WI38 (cell line): ENCODE measurements around the gene PRR22.

ENCODE experiments used
- H3K4me3 ChIP-seq: 2 replicates; pipeline ENCODE4 v1.5.1; 2011; ENCODE audit warnings: low read depth, mild to moderate bottlenecking, control low read depth, low read length
- CTCF ChIP-seq: IDR thresholded peaks from 2 replicates; pipeline ENCODE4 v1.5.1; 2012; ENCODE audit warnings: low read depth, mild to moderate bottlenecking, control low read depth, low read length

The PRR22 gene

DNA sequence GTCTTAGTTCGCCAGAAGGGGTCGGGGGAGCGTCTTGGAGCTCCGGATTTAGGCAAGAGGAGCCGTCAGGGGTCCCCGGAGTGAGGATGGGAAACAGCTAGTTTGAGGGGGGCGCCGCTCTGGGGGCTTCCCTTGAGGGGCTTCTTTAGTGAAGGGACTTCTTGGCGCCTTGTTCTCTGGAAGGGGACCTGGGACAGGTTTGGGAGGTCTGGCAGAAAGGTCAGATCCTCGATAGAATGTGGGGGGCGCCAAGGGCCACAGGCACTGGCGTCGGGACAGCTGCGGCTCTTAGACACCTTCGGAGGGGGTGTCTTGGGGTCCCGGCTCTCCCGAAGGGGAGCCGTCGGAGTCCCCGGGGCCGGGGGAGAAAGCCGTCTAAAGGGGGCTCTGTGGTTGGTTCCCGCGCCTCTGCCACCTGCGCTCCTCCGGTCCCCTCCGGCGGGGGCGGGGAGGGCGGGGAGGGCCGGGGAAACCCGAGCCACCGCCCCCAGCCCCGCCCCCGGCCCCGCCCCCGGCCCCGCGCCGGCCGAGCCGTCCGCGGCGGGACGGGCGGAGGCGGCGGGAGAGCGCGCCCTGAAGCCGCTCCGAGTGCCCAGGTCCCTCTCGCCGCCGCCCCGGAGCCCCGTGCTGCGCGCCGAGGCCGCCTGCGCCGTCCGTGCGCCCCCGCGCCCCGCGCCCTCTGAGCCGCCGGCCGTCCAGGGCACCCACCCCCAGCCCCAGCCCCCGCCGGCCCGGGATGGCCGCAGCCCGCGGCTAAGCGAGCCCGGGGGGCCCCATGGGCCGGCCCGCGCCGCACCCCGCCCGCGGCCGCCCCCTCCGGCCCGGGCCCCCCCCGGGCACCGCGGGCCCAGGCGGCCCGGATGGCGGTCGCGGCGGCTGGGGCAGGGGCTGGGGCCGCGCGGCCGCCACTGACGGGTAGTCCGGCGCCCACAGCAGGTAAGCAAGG lies 20.2 kb upstream of the PRR22 start, which contains the start of gene NRTN:
NRTN (plus strand) TSS at position 552 of the 946 bp plus-strand sequence. CDS start 19,099 bp downstream, outside the sequence.
- no peak for TF ChIP-seq CTCF
- peak within 1 kb of the TSS; percentile 53 for H3K4me3 ChIP-seq

DNA sequence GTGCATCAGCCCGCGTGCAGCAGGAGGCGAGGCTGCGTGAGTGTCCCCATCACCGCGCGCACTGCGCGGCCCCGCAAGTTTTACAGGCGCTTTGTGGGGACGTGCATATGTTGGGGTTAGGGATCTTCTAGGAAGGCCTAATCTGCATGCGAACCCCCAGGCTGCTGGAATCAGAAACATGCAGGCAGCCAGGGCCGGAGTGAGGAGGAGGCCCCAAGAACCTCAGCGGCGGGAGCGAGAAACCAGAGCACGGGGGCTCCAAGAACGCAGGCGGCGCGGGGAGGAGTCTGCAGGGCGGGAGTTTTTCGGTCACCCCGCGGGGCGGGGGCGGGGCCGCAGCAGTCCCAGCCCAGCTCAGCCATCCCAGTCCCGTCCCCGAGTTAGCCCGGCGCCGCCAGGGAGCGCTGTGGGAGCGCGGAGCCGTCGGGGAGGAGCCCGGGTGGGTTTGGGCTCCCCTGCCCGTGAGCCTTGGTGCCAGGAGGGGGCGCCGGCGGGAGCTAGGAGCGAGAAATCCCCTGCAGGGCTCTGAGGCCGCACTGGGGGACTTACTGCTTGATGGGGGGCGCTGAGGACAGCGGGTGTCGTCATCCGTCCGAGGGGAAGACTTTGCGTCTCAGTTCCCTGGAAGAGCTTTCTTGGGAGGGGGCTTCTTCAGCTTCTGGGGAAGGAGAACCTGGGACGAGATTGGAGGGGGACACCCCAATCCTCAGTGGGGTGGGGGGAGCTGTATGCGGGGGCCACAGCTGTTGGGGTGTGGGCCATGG lies 19.4 kb upstream of the PRR22 start:
- peak; percentile 99 for TF ChIP-seq CTCF
- peak overlapping the region; percentile 40 for H3K4me3 ChIP-seq

DNA sequence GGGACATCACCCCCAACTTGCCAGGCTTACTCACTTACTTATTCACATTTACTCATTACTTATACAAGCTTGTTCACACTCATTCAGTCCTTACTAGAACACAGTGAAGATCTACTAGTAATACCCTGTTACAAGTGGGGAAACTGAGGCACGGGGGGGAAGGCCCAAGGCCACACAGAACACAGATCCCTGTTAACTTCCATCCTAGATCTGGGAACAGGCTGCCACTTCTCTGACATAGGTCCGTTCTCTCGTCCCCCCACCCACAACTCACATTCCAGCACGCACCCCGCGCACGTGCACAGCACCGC lies 18.9 kb upstream of the PRR22 start:
- TF ChIP-seq CTCF: no peak
- peak overlapping the region; percentile 40 for H3K4me3 ChIP-seq

DNA sequence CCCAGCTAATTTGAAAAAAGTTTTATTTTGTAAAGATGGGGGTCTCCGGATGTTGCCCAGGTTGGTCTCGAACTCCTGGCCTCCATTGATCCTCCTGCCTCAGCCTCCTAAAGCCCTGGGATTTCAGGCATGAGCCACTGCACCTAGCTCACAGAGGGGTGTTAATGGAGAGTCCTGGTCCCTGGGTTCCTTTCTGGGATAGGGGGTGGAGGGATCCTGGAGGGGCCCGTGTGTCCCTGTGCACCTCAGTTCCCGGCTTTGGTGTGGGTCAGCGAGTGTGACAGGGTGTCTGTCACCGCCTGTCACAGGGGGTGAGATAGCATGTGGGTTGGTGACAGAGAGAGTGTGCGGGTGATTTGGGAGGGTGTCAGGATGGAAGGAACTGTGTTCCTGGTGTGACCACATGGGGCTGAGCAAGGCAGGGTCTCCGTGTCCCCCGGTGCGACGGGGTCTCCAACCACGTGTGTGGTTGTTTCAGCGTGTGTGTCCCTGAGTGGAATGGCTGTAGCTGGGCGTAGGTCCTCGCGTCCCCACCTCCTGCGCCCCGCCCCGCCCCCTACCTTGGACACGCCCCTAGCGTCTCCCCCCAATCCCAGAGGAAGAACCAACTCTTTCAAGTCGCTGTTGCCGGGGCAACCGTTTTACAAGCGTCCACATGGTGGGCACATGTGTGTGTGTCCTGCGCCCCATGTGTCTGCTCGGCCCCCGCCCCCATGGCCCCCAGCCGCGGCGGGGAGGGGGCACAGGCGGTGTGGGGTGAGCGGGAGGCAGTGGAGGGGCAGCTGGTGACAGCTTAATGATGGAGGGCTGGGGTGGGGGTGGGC lies 17.5 kb upstream of the PRR22 start:
- H3K4me3 ChIP-seq: no peak overlapping the region
- TF ChIP-seq CTCF: no peak

DNA sequence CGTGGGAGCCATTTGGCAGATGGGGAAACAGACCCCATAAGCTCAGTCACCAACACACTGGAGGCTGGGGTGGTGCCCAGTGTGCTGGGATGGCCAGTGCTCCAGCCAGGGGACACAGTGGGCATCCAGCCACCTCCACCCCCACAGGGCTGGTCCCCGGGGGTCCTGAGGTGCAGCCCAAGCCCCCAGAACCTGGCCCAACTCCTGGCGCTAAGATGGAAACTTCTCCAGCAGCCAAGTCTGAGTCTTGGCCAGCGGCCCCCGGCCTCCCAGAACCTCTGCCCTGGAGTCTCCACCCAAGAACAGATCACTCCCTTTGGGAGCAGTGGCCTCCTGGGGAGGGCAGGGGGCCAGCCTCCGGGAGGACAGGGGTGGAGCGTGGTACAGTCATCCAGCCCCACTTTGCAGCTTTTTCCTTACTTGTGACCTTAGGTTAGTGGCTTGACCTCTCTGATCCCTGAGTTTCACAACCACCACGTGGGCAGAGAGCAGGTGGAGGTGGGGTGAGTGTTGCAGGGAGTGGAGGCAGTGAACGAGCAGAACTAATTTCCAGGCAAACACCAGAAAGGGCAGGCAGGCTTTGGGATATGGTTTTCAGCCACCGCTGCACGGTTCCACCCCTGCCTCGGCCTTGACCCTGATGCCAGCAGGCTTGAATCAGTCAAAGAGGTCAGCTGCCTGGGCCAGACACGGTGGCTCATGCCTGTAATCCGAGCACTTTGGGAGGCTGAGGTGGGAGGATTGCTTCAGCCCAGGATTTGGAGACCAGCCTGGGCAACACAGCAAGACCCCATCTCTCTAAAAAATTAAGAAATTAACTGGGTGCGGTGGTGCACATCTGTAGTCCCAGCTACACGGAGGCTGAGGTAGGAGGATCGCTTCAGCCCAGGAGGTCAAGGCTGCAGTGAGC lies 16.1 kb upstream of the PRR22 start:
- no peak for TF ChIP-seq CTCF
- no peak overlapping the region for H3K4me3 ChIP-seq
